Loucy (cell line): Measurements from ENCODE around the gene AKAP6.

Source experiments
- EZH2phosphoT487 ChIP-seq: fragments of 200-600 bp; IDR thresholded peaks from 2 replicates; pipeline ENCODE4 v1.6.1; 2018; ENCODE audit warnings: antibody characterized with exemption, mild to moderate bottlenecking, moderate library complexity, borderline replicate concordance
- TF ChIP-seq, protein P1 (sequence below): fragments of 200-600 bp; sonication (generic); conservative IDR thresholded peaks from 2 replicates; pipeline ENCODE4 v1.5.1; 2014; ENCODE audit warnings: mild to moderate bottlenecking, antibody characterized with exemption, low read length

DNA sequence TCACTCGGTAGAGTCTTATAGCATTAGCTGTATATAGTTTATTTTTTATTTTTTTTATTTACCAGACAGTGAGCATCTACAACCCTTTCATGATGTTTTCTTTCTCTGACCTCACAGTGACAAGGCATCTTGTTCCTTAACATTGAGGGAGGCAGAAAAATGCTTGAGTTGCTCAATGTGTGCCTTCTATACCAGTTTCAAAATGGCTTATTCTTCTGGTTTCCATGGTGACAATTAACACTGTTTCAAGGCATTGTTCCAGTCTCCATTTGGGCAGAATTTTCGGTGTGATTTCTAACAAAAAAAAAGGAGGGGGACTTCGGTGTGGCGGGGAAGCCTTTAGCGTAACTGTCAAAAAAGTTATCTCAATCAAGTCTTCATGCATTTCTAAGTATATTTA is 399.9 kb downstream of the AKAP6 start:
- TF ChIP-seq, protein P1, sequence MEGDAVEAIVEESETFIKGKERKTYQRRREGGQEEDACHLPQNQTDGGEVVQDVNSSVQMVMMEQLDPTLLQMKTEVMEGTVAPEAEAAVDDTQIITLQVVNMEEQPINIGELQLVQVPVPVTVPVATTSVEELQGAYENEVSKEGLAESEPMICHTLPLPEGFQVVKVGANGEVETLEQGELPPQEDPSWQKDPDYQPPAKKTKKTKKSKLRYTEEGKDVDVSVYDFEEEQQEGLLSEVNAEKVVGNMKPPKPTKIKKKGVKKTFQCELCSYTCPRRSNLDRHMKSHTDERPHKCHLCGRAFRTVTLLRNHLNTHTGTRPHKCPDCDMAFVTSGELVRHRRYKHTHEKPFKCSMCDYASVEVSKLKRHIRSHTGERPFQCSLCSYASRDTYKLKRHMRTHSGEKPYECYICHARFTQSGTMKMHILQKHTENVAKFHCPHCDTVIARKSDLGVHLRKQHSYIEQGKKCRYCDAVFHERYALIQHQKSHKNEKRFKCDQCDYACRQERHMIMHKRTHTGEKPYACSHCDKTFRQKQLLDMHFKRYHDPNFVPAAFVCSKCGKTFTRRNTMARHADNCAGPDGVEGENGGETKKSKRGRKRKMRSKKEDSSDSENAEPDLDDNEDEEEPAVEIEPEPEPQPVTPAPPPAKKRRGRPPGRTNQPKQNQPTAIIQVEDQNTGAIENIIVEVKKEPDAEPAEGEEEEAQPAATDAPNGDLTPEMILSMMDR = no peak
- no peak for TF ChIP-seq EZH2phosphoT487
